Natural killer cell treated with Interleukin-12 subunit alpha and Interleukin-12 subunit beta and Interleukin-15 and Interleukin-18, amount 100 ng/mL, for 72 hours (primary cell): ENCODE data around the gene PCP2. TPM values are rescaled to one million over a fixed set of nuclear protein-coding genes. Genes with fewer than 3 reads are reported as not detected.

Source experiments
- ATAC-seq, 2 donors: fragments of 150-1000 bp; cut with Tn5 transposase in 1 of 2; sonication (Bioruptor Pico), chemical (Tn5 transposase) in 1 of 2; 2 replicates each; pipeline ENCODE4 v1.10.0; 2021
- DNase-seq: peaks from one replicate; pipeline ENCODE4 v3.0.0; 2022; ENCODE audit warnings: low spot score
- H3K27ac Mint-ChIP-seq, 2 donors: 1 replicate in 1 of 2; 2 replicates in 1 of 2; pipeline ENCODE4 v1.8.0; 2022; ENCODE audit warnings: mixed read lengths in 2 of 2, mild to moderate bottlenecking in 1 of 2, moderate library complexity in 1 of 2
- H3K27me3 Mint-ChIP-seq, 2 donors: 1 replicate in 1 of 2; 2 replicates in 1 of 2; pipeline ENCODE4 v1.8.0; 2022; ENCODE audit warnings: mixed read lengths in 2 of 2
- H3K36me3 Mint-ChIP-seq: one replicate; pipeline ENCODE4 v1.8.0; 2022; ENCODE audit warnings: mixed read lengths
- H3K4me1 Mint-ChIP-seq, 2 donors: 1 replicate in 1 of 2; 2 replicates in 1 of 2; pipeline ENCODE4 v1.8.0; 2022; ENCODE audit warnings: low read depth in 2 of 2, mixed read lengths in 2 of 2, mild to moderate bottlenecking in 1 of 2
- H3K4me3 Mint-ChIP-seq: one replicate; pipeline ENCODE4 v1.8.0; 2022; ENCODE audit warnings: mixed read lengths
- H3K9me3 Mint-ChIP-seq: 2 replicates; pipeline ENCODE4 v1.8.0; 2022; ENCODE audit warnings: mixed read lengths
- total RNA-seq, 2 donors: library from RNA; stranded (reverse); gene quantifications; one replicate each; pipeline ENCODE4 v1.2.3, GENCODE V29; 2022

The PCP2 gene
- total RNA-seq, 2 donors from 2014 or later = 1.2 to 1.5 TPM

DNA sequence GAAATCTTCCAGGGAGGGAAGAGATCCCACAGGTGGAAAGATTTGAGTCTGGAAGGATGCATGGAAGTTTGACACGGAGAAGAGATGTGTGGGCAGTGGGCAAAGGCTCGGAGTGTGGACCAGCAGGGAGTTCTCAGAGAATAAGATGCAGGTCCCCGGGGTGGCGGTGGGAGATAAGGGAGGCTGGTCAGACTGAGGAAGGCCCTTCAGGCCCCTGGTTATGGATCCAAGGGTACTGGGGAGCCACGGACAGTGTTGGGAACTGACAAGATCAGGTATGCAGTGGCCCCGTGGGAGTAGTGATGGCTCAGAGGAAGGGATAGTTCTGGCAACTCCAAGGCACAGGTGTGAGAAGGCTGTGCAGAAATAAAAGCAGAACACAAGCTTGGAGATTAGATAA is 35.3 kb downstream of the PCP2 start:
- Mint-ChIP-seq H3K27ac (peak overlapping the region in 1 of 2 donors; percentile 29), H3K4me1 (peaks cover 5 to 8% of the 10 kb centered on the region in 2 donors), H3K4me3 (no peak overlapping the region), H3K36me3 (no peaks in the 10 kb centered on the region), H3K9me3 (no peaks in the 10 kb centered on the region), H3K27me3 (peaks cover 25 to 47% of the 10 kb centered on the region in 2 donors)
- no peak for DNase-seq
- ATAC-seq = no peak

DNA sequence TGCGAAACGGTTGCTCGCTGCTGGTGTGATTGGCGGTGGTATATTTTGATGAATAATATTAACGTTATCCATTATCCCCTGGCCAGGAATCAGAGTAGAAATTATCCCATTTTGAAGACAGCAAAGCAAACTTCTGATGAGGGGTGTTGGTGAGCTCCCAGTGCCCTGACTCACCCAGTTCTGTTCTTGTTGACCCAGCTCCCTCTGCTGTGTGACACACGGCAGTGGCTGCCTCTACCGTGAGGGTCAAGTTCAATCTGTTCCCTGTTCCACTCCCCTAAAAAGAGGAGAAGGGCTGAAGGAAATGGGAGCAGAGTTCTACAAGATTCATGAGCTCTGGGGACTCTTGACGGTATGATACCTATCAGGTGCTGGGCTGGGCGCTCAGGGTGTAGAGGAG is 35.8 kb downstream of the PCP2 start:
- no peak for ATAC-seq
- Mint-ChIP-seq H3K27ac (no peak overlapping the region), H3K4me3 (peak overlapping the region; percentile 22), H3K4me1 (peaks cover 5 to 8% of the 10 kb centered on the region in 2 donors), H3K27me3 (peaks cover 26 to 50% of the 10 kb centered on the region in 2 donors), H3K9me3 (no peaks in the 10 kb centered on the region), H3K36me3 (no peaks in the 10 kb centered on the region)
- no peak for DNase-seq

DNA sequence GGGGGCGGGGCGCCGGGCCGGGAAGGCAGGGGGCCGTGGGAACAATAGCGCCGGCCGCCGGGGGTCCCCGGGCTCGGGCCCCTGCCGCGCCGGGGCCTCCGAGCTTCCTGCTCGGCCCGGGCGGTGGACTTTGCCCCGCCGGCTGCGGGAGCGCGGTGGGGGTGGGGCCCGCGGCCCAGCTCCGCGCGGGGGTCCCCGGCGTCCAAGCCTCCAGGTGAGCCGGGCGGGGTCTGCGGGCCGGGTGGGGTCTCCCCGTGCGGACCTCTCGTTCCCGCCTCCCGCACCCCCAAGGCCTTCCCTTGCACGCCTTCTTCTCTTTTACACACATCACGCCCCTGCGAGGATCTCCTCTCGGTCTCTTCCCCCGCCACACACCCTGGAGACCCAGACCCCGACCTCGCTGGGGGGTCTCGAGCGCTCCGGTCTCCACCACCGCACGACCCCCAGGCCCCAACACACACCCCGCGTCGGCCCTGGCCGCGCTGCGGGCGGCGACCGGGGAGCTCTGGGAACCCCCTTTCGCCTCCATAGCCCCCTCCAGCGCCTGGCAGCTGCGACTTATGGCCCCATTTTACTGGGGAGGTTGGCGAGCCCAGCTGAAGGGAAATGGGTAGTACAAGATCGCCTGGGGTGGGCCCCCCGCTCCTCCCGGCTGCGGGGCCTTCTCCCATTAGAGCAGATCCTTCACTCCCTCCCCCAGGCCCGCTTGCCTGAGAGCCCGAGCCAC is 37.1 kb downstream of the PCP2 start:
- DNase-seq (no peak), ATAC-seq (no peak)
- no peak overlapping the region for H3K27ac Mint-ChIP-seq
- no peaks in the 10 kb centered on the region for H3K36me3 Mint-ChIP-seq
- H3K4me1 Mint-ChIP-seq = peaks cover 4 to 5% of the 10 kb centered on the region in 2 donors
- no peak overlapping the region for H3K4me3 Mint-ChIP-seq
- H3K9me3 Mint-ChIP-seq = no peaks in the 10 kb centered on the region
- peaks cover 24 to 41% of the 10 kb centered on the region in 2 donors for H3K27me3 Mint-ChIP-seq

DNA sequence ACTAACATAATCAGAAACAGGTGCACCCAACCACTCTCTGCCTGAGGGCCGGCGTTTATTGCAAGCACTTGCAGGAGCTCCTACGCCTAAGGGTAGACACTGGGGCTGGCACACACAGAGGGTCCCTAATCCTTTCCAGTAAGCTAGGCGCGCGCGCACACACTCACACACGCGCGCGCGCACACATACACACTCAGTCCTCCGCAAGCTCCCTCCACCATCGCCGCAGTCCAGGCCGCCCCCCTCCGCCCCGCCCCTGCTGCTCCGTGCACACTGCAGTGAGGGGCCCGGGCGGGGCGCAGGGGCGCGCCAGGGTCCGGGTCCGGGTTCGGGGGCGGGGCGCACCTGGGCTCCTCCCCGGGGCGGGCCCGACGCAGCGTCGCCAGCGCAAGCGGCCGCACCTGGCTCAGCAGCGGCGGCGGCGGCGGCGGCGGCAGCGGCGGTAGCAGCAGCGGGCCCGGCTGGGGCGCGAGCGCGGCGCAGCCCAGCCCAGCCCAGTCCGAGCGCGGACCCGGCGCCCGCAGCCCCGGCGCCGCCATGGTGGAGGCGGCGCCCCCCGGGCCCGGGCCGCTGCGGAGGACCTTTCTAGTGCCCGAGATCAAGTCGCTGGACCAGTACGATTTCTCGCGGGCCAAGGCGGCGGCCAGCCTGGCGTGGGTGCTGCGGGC is 37.9 kb downstream of the PCP2 start, which contains the start of gene CAMSAP3:
TSS of gene CAMSAP3 (plus strand) at position 398 of the 668 bp plus-strand sequence. CDS start at position 538, 140 bp downstream.
- no peaks in the 10 kb centered on the region for H3K9me3 Mint-ChIP-seq
- no peak within 1 kb of the TSS for H3K27ac Mint-ChIP-seq
- peak; percentile 79 to 81 for ATAC-seq

DNA sequence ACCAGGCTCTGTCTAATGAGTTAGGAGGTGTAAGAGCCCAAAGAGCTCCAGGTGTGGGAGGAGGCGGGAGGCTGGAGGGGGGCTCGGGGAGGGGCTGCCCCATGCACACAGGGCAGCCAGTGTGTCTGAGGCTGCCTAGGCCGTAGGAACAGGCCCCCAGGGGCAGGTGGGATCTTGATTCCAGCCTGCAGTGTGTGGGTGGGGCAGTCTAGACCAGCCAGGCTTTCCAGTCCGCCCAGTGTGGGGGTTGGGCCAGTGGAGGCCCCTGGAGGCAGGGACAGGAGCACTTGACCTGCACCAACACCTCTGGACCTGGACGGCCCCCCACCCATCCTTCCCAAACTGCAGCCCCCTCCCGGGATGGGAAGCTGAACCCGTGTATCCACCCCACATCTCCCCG is 43.3 kb downstream of the PCP2 start:
- Mint-ChIP-seq H3K27ac (no peak overlapping the region), H3K4me1 (peaks cover 2 to 3% of the 10 kb centered on the region in 2 donors), H3K36me3 (no peaks in the 10 kb centered on the region), H3K9me3 (no peaks in the 10 kb centered on the region), H3K27me3 (peaks cover 11 to 24% of the 10 kb centered on the region in 2 donors), H3K4me3 (no peak overlapping the region)
- DNase-seq (no peak), ATAC-seq (peak in 1 of 2 donors; percentile 43)

More for the DNA sequence above, 37.9 kb downstream of the PCP2 start, which contains the start of gene CAMSAP3:
- Mint-ChIP-seq H3K4me3 (peak within 1 kb of the TSS; percentile 34), H3K27me3 (peaks cover 24 to 41% of the 10 kb centered on the region in 2 donors), H3K36me3 (no peaks in the 10 kb centered on the region), H3K4me1 (peaks cover 4 to 5% of the 10 kb centered on the region in 2 donors)
- no peak for DNase-seq

DNA sequence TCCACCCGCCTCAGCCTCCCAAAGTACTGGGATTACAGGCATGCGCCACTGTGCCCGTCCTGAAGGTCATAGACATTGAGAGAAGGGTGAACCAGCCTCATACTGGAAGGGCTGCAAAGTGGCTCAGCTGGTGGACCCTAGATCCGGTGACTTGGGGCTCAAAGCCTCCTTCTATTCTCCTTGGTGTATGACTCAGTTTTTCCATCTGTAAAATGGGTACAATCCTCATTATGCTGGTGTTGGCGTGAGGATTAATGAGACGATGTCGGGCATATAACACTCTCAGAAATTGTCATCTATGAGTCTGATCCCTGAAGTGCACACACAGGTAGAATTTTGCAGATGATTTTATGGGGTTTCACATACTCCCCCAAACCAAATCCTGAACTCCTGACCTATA is 43.7 kb downstream of the PCP2 start:
- Mint-ChIP-seq H3K27me3 (peaks cover 9 to 19% of the 10 kb centered on the region in 2 donors), H3K27ac (no peak overlapping the region), H3K4me1 (no peaks in the 10 kb centered on the region), H3K36me3 (no peaks in the 10 kb centered on the region), H3K4me3 (no peak overlapping the region), H3K9me3 (no peaks in the 10 kb centered on the region)
- ATAC-seq (no peak), DNase-seq (no peak)

DNA sequence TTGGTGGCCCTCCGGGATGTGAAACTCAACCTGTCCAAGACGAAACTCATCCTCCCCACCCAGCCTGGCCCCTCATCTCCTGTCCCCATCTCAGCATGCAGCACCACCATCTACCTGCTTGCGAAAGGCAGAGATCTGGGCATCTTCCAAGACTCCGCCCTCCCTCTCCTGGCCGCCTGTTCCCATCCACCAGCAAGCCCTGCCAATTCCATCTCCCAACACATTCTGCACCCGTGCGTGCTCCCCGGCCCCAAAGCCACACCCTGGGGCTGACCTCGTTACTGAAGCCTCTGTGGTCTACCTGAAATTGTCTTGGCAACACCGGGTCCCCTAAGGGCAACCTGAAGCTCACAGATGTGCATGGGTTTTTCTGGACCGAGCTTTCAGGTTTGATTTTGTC is 51.1 kb downstream of the PCP2 start:
- H3K9me3 Mint-ChIP-seq = no peaks in the 10 kb centered on the region
- no peak overlapping the region for H3K4me3 Mint-ChIP-seq
- H3K4me1 Mint-ChIP-seq = no peaks in the 10 kb centered on the region
- H3K27ac Mint-ChIP-seq = no peak overlapping the region
- peaks cover 6 to 15% of the 10 kb centered on the region in 2 donors for H3K27me3 Mint-ChIP-seq
- no peaks in the 10 kb centered on the region for H3K36me3 Mint-ChIP-seq
- DNase-seq (no peak), ATAC-seq (no peak)

Other genes with a start within 250 kb of the PCP2 start
- 1 to 10 TPM; 1.2 to 1.4 TPM for gene PEX11G, start 144.7 kb downstream of the PCP2 start, total RNA-seq
- 10 to 100 TPM; 10.2 to 15.6 TPM for gene ZNF358, start 117.6 kb downstream of the PCP2 start, total RNA-seq
- 10 to 100 TPM; 26.0 to 41.2 TPM for gene MCOLN1, start 111.1 kb downstream of the PCP2 start, total RNA-seq
- gene PNPLA6, start 98.0 kb downstream of the PCP2 start, total RNA-seq = 100 to 1,000 TPM; 259 to 369 TPM
- gene CAMSAP3, start 37.9 kb downstream of the PCP2 start, total RNA-seq = 1 to 10 TPM in 1 of 2 donors, under 1 TPM in 1; 0.36 to 1.2 TPM
- gene XAB2, start 4.2 kb downstream of the PCP2 start, total RNA-seq = 10 to 100 TPM; 42.2 to 46.1 TPM
- 10 to 100 TPM; 75.9 to 95.7 TPM for gene PET100, start 3.9 kb downstream of the PCP2 start, total RNA-seq
- 100 to 1,000 TPM; 233 to 247 TPM for gene STXBP2, start 3.4 kb upstream of the PCP2 start, total RNA-seq
- gene RETN, start 35.3 kb upstream of the PCP2 start, total RNA-seq = not detected
- gene MCEMP1, start 43.4 kb upstream of the PCP2 start, total RNA-seq = not detected
- gene TRAPPC5, start 47.1 kb upstream of the PCP2 start, total RNA-seq = 10 to 100 TPM; 57.9 to 75.7 TPM
- gene FCER2, start 68.4 kb upstream of the PCP2 start, total RNA-seq = under 1 TPM in 1 of 2 donors, not detected in 1; 0.78 TPM
- gene CLEC4G, start 98.4 kb upstream of the PCP2 start, total RNA-seq = not detected
- not detected for gene CD209, start 113.8 kb upstream of the PCP2 start, total RNA-seq
- gene CLEC4M, start 129.5 kb upstream of the PCP2 start, total RNA-seq = not detected
- 10 to 100 TPM in 1 of 2 donors, 1 to 10 TPM in 1; 7.8 to 11.5 TPM for gene EVI5L, start 196.5 kb upstream of the PCP2 start, total RNA-seq
- not detected for gene PRR36, start 240.7 kb upstream of the PCP2 start, total RNA-seq